ENCODE measurements around the gene EME1. TPM values are rescaled to one million over a fixed set of nuclear protein-coding genes. Genes with fewer than 3 reads are reported as not detected.

The EME1 gene
- total RNA-seq, 1 donor from 2014 or later = 3.6 TPM

GRCh38 chr17:50353600-50354195, 19.3 kb upstream of the EME1 start:
- DNase-seq = no peak
- Mint-ChIP-seq H3K36me3 (ENCODE audit: low read depth) (peaks cover 45% of the 10 kb centered on the region), H3K9me3 (no peaks in the 10 kb centered on the region), H3K27me3 (no peaks in the 10 kb centered on the region), H3K27ac (no peak overlapping the region), H3K4me3 (no peak overlapping the region), H3K4me1 (peaks cover 2% of the 10 kb centered on the region)
- TF ChIP-seq, protein P1, sequence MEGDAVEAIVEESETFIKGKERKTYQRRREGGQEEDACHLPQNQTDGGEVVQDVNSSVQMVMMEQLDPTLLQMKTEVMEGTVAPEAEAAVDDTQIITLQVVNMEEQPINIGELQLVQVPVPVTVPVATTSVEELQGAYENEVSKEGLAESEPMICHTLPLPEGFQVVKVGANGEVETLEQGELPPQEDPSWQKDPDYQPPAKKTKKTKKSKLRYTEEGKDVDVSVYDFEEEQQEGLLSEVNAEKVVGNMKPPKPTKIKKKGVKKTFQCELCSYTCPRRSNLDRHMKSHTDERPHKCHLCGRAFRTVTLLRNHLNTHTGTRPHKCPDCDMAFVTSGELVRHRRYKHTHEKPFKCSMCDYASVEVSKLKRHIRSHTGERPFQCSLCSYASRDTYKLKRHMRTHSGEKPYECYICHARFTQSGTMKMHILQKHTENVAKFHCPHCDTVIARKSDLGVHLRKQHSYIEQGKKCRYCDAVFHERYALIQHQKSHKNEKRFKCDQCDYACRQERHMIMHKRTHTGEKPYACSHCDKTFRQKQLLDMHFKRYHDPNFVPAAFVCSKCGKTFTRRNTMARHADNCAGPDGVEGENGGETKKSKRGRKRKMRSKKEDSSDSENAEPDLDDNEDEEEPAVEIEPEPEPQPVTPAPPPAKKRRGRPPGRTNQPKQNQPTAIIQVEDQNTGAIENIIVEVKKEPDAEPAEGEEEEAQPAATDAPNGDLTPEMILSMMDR (IDR thresholded peaks at IDR 0.05) = no peak
- ChIA-PET POLR2A (no interaction called here), CTCF (no interaction called here)
- ATAC-seq (ENCODE audit: low read depth) = no peak
- intact Hi-C loops (cut with micrococcal nuclease) = no loop called here

GRCh38 chr17:50354198-50354597, 18.8 kb upstream of the EME1 start:
- no peaks in the 10 kb centered on the region for H3K27me3 Mint-ChIP-seq

DNA sequence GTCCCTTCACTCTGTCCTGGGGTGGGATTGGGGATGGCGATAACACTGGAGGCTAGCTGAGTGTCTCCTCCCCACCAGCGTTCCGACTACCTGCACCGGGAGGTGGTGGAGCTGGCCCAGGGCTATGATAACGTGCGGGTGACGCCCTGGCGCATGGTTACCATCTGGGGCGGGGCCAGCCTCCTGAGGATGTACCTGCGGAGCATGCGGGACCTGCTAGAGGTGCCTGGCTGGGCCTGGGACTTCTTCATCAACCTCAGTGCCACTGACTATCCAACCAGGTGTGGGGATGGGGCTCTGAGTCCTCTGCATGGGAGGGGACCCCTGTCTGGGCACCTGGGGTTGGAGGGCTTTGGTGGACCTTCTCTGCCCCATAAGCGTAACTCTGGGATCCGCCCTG, 18.3 kb upstream of the EME1 start:
- Mint-ChIP-seq H3K4me3 (no peak overlapping the region), H3K27ac (no peak overlapping the region), H3K9me3 (no peaks in the 10 kb centered on the region), H3K27me3 (no peaks in the 10 kb centered on the region), H3K4me1 (no peaks in the 10 kb centered on the region), H3K36me3 (ENCODE audit: low read depth) (peaks cover 52% of the 10 kb centered on the region)
- TF ChIP-seq, protein P1 (IDR thresholded peaks at IDR 0.05) = no peak
- POLR2A ChIA-PET = no interaction called here
- DNase-seq = no peak
- CTCF ChIA-PET = no interaction called here
- intact Hi-C loops (cut with micrococcal nuclease) = no loop called here
- ATAC-seq (ENCODE audit: low read depth) = no peak

More at GRCh38 chr17:50354198-50354597, 18.8 kb upstream of the EME1 start:
- Mint-ChIP-seq H3K4me1 (no peaks in the 10 kb centered on the region), H3K27ac (no peak overlapping the region), H3K36me3 (ENCODE audit: low read depth) (peaks cover 50% of the 10 kb centered on the region), H3K4me3 (no peak overlapping the region), H3K9me3 (no peaks in the 10 kb centered on the region)
- ChIA-PET CTCF (no interaction called here), POLR2A (no interaction called here)
- intact Hi-C loops (cut with micrococcal nuclease) = no loop called here
- no peak for DNase-seq
- TF ChIP-seq, protein P1 (IDR thresholded peaks at IDR 0.05) = no peak
- no peak for ATAC-seq (ENCODE audit: low read depth)

- TF ChIP-seq, protein P1 (IDR thresholded peaks at IDR 0.05) = no peak
- no peaks in the 10 kb centered on the region for H3K27me3 Mint-ChIP-seq
- CTCF ChIA-PET = no interaction called here
- intact Hi-C loops (cut with micrococcal nuclease) = no loop called here
- DNase-seq = no peak
- no peaks in the 10 kb centered on the region for H3K4me1 Mint-ChIP-seq
- H3K4me3 Mint-ChIP-seq = no peak overlapping the region
- H3K27ac Mint-ChIP-seq = no peak overlapping the region
- no peak for ATAC-seq (ENCODE audit: low read depth)
- POLR2A ChIA-PET = no interaction called here
- no peaks in the 10 kb centered on the region for H3K9me3 Mint-ChIP-seq
- peaks cover 52% of the 10 kb centered on the region for H3K36me3 Mint-ChIP-seq (ENCODE audit: low read depth)
These were observed 17.7 kb upstream of the EME1 start for GRCh38 chr17:50355336-50355700.

DNA sequence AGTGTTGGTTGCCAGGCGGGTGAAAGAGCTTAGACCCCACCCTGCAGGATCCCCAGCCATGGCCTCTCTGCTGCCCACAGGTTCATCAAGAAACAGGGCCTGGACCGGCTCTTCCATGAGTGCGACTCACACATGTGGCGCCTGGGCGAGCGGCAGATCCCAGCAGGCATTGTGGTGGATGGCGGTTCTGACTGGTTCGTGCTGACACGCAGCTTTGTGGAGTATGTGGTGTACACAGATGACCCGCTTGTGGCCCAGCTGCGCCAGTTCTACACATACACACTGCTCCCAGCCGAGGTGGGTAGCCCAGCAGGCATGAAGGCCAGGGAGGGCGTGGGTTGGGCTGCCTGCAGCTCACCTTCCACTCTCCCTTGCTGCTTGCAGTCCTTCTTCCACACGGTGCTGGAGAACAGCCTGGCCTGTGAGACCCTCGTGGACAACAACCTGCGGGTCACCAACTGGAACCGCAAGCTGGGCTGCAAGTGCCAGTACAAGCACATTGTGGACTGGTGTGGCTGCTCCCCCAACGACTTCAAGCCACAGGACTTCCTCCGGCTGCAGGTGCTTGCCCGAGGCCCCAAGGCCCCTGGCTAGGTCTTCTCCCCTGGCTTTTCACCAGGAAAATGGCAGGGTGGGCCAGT, 17.2 kb upstream of the EME1 start:
- Mint-ChIP-seq H3K36me3 (ENCODE audit: low read depth) (peaks cover 54% of the 10 kb centered on the region), H3K27ac (no peak overlapping the region), H3K27me3 (no peaks in the 10 kb centered on the region), H3K4me3 (no peak overlapping the region), H3K4me1 (no peaks in the 10 kb centered on the region), H3K9me3 (no peaks in the 10 kb centered on the region)
- DNase-seq (no peak), ATAC-seq (ENCODE audit: low read depth) (no peak)
- ChIA-PET CTCF (no interaction called here), POLR2A (no interaction called here)
- intact Hi-C loops (cut with micrococcal nuclease) = no loop called here
- TF ChIP-seq, protein P1 (IDR thresholded peaks at IDR 0.05) = no peak
